Left cardiac atrium (tissue), 4 donors: Measurements from ENCODE around the gene PCDHB12. TPM values are rescaled to one million over a fixed set of nuclear protein-coding genes. Genes with fewer than 3 reads are reported as not detected.
"Not testable (repeated sequence)": the region's sequence is repeated elsewhere in the genome, so short reads cannot be mapped to it uniquely, and the experiment has no call there.

Experiments used
- ATAC-seq, 2 donors: fragments of 200-7000 bp; cut with Tn5 transposase; one replicate each; pipeline ENCODE4 v1.9.1; 2020; ENCODE audit warnings: mild to moderate bottlenecking in 2 of 2, moderate library complexity in 2 of 2
- DNase-seq: peaks from one replicate; pipeline ENCODE4 v3.0.0-alpha.2; 2020
- intact Hi-C, 2 donors: fragments of 100-400 bp; cut with DNase I; formaldehyde crosslinking; loops; one replicate each; pipeline versions ENCODE4 v1.14.1 to v1.15.1; 2022 to 2023
- long read RNA-seq: library from polyadenylated mRNA; unstranded; transcript quantifications from one replicate; pipeline ENCODE4 v2.0.0, GENCODE V29; 2021
- total RNA-seq, 2 donors: library from RNA; stranded (reverse); fragmentation: NEBNext Ultra II Directional; extraction: Animal tissue kit (Norgen Biotek cat#: 25700); gene quantifications; one replicate each; pipeline ENCODE4 v1.2.1, GENCODE V29; 2021
- donor health status: DM: no; HTN: yes; CAD: no.
- donor health status: DM: no; HTN: yes; CAD: no; lungs with severe emphysema.
- donor health status: DM: yes; HTN: yes; CAD: no.
- donor health status: Dilated cardiomyopathy.

PCDHB12 gene
- 1 to 10 TPM; 2.4 to 2.6 TPM for total RNA-seq
- long read RNA-seq: 0 reads

DNA sequence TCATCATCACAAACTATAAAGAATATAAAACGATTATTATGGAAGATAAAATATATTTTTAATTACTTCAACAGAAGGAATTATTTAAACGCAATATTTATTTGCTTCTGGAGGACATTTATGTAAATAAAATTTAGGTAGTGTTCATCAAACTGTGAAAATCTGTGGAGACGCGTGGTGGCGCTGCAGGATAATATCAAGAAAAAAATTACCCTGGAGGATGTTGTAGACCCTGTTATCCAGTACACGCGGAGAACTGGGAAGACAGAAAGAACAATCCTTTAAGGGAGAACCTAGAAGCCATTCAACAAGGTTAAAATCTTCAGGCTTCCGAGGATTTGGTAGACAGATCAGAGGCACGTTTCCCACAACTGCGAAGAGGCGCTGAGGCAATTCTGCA lies at the start of gene PCDHB12:
TSS of gene PCDHB12 (plus strand) at position 242 of the 400 bp plus-strand sequence. CDS start 189 bp downstream, outside the sequence.
- intact Hi-C loops: loop anchor here in 1 of 2 donors (10.0 kb wide), 1 partner anchor 146 kb away; the partner anchor contains the start of genes PCDHGA4, PCDHGB1 and PCDHGB2
- ATAC-seq: no peak
- no peak for DNase-seq

DNA sequence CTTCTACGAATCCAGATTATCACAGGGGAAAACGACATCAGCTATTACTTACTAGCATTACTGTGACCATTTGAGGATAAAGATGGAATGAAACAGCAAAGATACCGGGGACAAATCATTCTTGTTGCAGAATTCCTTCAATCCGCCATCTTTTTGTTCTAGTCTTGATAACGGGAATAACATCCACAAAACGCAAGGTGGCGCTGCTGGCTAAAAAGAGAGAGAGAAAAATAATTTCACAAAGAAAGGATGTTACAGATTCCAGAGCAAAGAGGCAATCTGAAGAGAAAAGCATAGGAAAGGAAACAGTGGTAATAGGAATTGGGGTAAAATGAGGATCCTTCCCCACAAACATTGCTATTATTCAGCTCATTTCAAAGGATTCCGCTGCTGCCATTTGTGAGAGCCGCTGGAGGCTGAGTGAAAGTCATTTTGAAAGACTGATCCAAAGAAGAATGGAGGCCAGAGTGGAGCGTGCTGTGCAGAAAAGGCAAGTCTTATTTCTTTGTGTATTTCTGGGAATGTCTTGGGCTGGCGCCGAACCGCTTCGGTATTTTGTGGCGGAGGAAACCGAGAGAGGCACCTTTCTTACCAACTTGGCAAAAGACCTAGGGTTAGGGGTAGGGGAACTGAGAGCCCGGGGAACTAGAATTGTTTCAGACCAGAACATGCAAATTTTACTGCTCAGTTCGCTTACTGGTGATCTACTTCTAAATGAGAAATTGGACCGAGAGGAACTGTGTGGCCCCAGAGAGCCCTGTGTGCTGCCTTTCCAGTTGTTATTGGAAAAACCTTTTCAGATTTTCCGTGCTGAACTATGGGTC lies 35.9 kb upstream of the PCDHB12 start, which contains the start of gene PCDHB7:
TSS of gene PCDHB7 (plus strand) at position 264 of the 824 bp plus-strand sequence. CDS start at position 456, 192 bp downstream.
- no peak for DNase-seq
- ATAC-seq: no peak
- intact Hi-C loops: no loop called here

GRCh38 chr5:141174291-141175104 lies 34.0 kb upstream of the PCDHB12 start:
- intact Hi-C loops, ATAC-seq: not testable (repeated sequence)

GRCh38 chr5:141175933-141176332 lies 32.6 kb upstream of the PCDHB12 start:
- DNase-seq (no peak), ATAC-seq (no peak)
- intact Hi-C loops: no loop called here

More at GRCh38 chr5:141174291-141175104, 34.0 kb upstream of the PCDHB12 start:
- not testable (repeated sequence) for DNase-seq

DNA sequence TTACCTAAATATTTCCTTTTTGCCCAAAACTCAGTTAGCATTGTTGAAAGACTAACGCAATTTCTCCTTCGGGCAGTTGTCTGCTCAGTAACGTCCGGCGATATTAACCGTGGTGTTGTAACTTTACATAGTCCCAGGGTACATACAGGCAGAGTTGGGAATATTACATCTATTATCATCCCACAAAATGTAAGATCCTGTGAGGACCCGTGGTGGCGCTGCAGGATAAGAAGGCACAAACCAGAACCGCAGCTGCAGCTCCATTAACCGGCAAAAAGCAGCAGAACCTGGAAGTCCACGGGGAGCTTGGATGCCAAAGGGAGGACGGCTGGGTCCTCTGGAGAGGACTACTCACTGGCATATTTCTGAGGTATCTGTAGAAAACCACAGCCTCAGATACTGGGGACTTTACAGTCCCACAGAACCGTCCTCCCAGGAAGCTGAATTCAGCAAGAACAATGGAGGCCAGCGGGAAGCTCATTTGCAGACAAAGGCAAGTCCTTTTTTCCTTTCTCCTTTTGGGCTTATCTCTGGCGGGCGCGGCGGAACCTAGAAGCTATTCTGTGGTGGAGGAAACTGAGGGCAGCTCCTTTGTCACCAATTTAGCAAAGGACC lies 30.8 kb upstream of the PCDHB12 start, which contains the start of gene PCDHB8:
TSS of gene PCDHB8 (plus strand) at position 214 of the 615 bp plus-strand sequence. CDS start at position 459, 245 bp downstream.
- intact Hi-C loops, DNase-seq: not testable (repeated sequence)

DNA sequence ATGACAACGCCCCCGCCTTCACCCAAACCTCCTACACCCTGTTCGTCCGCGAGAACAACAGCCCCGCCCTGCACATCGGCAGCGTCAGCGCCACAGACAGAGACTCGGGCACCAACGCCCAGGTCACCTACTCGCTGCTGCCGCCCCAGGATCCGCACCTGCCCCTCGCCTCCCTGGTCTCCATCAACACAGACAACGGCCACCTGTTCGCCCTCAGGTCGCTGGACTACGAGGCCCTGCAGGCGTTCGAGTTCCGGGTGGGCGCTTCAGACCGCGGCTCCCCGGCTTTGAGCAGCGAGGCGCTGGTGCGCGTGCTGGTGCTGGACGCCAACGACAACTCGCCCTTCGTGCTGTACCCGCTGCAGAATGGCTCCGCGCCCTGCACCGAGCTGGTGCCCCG lies 29.1 kb upstream of the PCDHB12 start:
- ATAC-seq, DNase-seq, intact Hi-C loops: not testable (repeated sequence)

More for the DNA sequence above, 30.8 kb upstream of the PCDHB12 start, which contains the start of gene PCDHB8:
- peak; percentile 65 to 68 for ATAC-seq

GRCh38 chr5:141179876-141180275 lies 28.6 kb upstream of the PCDHB12 start:
- intact Hi-C loops, ATAC-seq: not testable (repeated sequence)

DNA sequence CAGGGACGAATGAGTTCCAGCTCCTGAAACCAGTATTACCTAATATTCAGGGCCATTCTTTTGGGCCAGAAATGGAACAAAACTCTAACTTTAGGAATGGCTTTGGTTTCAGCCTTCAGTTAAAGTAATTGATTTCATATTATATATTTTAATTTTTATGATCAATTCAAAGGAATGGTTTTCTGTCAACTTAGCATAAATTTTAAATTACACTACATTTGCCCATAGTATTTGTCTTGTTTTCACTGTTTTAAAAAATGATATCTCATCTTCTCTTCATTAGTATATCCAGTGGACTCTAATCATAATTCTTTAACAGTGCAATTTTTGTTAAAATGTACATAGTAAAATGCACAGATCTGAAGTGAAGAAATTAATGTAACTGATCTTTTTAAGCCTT lies 28.2 kb upstream of the PCDHB12 start:
- ATAC-seq: no peak
- intact Hi-C loops: no loop called here

More at GRCh38 chr5:141179876-141180275, 28.6 kb upstream of the PCDHB12 start:
- not testable (repeated sequence) for DNase-seq

DNA sequence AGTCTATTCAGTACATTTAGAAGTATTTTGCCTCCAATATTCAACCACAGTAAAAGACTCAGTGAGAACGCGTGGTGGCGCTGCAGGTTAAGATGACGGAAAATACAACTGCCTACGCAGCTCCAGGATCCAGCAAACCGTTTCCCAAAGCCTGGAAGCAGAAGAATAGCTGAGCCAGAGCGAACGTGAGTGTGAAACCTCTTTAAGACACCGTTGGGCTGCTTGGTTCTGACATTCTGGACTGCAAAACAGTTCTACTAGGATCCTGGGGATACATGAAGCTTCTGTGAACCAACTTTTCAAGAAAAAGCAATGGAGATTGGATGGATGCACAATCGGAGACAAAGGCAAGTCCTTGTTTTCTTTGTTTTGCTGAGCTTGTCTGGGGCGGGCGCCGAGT lies 26.3 kb upstream of the PCDHB12 start, which contains the start of gene PCDHB16:
TSS of gene PCDHB16 (plus strand) at position 140 of the 400 bp plus-strand sequence. CDS start at position 313, 173 bp downstream.
- intact Hi-C loops: no loop called here
- no peak for DNase-seq
- peak; percentile 50 to 73 for ATAC-seq

More for the DNA sequence above, 28.2 kb upstream of the PCDHB12 start:
- DNase-seq: no peak

- ATAC-seq, DNase-seq, intact Hi-C loops: not testable (repeated sequence)
Observed at GRCh38 chr5:141184117-141184855, 24.2 kb upstream of the PCDHB12 start.

- ATAC-seq: no peak
- DNase-seq: no peak
- intact Hi-C loops: no loop called here
Observed at GRCh38 chr5:141186897-141187512, 21.5 kb upstream of the PCDHB12 start, which contains the start of gene PCDHB9. PCDHB9 (plus strand) TSS chr5:141187161; CDS start chr5:141187319, 158 bp downstream.

DNA sequence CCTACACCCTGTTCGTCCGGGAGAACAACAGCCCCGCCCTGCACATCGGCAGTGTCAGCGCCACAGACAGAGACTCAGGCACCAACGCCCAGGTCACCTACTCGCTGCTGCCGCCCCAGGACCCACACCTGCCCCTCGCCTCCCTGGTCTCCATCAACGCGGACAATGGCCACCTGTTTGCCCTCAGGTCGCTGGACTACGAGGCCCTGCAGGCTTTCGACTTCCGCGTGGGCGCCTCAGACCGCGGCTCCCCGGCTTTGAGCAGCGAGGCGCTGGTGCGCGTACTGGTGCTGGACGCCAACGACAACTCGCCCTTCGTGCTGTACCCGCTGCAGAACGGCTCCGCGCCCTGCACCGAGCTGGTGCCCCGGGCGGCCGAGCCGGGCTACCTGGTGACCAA lies 19.8 kb upstream of the PCDHB12 start:
- intact Hi-C loops, ATAC-seq, DNase-seq: not testable (repeated sequence)

DNA sequence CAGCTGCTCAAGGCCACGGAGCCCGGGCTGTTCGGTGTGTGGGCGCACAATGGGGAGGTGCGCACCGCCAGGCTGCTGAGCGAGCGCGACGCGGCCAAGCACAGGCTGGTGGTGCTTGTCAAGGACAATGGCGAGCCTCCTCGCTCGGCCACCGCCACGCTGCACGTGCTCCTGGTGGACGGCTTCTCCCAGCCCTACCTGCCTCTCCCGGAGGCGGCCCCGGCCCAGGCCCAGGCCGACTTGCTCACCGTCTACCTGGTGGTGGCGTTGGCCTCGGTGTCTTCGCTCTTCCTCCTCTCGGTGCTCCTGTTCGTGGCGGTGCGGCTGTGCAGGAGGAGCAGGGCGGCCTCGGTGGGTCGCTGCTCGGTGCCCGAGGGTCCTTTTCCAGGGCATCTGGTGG lies 19.4 kb upstream of the PCDHB12 start:
- DNase-seq, ATAC-seq, intact Hi-C loops: not testable (repeated sequence)

DNA sequence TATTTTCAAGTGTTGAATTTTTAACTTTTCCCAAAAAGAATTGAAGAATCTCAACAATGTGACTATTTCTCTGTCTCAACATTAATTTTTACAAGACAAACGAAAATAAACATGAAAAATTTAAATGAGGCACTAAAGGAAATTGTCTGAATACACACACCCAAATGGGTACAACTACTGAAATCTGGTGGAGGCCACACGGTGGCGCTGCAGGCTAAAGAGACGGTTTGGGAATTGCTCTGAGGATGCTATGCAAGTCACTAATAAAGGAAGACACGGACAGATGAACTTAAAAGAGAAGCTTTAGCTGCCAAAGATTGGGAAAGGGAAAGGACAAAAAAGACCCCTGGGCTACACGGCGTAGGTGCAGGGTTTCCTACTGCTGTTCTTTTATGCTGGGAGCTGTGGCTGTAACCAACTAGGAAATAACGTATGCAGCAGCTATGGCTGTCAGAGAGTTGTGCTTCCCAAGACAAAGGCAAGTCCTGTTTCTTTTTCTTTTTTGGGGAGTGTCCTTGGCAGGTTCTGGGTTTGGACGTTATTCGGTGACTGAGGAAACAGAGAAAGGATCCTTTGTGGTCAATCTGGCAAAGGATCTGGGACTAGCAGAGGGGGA lies 16.3 kb upstream of the PCDHB12 start, which contains the start of gene PCDHB10:
TSS of gene PCDHB10 (plus strand) at position 244 of the 616 bp plus-strand sequence. CDS start at position 444, 200 bp downstream.
- no peak for ATAC-seq
- DNase-seq: peak; percentile 29
- intact Hi-C loops: no loop called here

- ATAC-seq, DNase-seq, intact Hi-C loops: not testable (repeated sequence)
Observed at GRCh38 chr5:141194332-141194731, 14.2 kb upstream of the PCDHB12 start.

- intact Hi-C loops: no loop called here
- DNase-seq (no peak), ATAC-seq (no peak)
Observed at GRCh38 chr5:141196363-141196762, 12.2 kb upstream of the PCDHB12 start.
